OCI-M2 (cell line): ENCODE data around the gene FDPS.

Experiments used
- DNase-seq: peaks from one replicate; lab custom pipeline; 2025; ENCODE audit not compliant: unreplicated experiment; lab: John Stamatoyannopoulos, UW

The FDPS gene

GRCh38 chr1:155352631-155353030, 44.0 kb downstream of the FDPS start:
- no peak for DNase-seq

DNA sequence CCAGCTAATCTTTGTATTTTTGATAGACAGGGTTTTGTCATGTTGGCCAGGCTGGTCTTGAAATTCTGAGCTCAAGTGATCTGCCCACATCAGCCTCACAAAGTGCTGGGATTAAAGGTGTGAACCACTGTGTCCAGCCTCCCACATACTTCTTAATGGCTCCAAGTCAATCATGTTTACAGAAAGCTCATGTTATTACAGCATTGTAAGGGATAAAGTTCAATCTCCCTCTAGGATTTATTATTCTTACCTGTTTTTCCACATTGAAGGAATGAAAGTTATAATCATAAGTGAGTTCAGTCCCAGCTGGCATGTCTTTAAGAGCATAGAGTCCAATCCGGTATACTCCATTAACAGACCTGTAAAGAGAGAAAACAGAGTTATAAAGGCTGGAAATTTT, 51.4 kb downstream of the FDPS start:
- DNase-seq = no peak
